NCI-H2196 treated with DMSO at 0.1 percent for 48 hours (cell line): ENCODE results near the gene MTA2.
"Not testable (repeated sequence)": the region's sequence is repeated elsewhere in the genome, so short reads cannot be mapped to it uniquely, and the experiment has no call there.

ENCODE experiments used
- DNase-seq: peaks from one replicate; lab custom pipeline; 2025; ENCODE audit not compliant: unreplicated experiment; lab: John Stamatoyannopoulos, UW

Gene MTA2

DNA sequence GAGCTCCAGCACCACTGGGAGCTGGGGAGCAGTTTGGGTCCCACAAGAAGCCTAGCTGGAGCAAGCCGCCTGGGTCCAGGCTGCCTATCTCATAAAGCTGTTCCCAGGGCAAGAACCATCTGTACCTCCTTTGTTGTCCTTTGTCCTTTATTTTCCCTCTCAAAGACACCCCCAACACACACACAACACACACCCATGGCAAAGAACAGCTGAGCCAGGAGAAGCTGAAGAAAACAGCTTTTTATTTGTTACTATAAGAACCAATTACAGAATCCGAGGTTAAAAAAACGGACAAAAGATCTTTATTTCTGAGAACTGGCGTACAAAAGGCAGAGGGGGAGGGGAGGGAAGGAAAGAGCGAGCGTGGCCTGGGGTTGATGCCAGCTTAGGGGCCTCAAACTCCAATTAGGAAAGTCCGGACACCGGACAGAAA lies 8.7 kb downstream of the MTA2 start:
- DNase-seq, result no peak

- DNase-seq, result no peak
Measured at GRCh38 chr11:62592146-62592815, 9.4 kb downstream of the MTA2 start.

DNA sequence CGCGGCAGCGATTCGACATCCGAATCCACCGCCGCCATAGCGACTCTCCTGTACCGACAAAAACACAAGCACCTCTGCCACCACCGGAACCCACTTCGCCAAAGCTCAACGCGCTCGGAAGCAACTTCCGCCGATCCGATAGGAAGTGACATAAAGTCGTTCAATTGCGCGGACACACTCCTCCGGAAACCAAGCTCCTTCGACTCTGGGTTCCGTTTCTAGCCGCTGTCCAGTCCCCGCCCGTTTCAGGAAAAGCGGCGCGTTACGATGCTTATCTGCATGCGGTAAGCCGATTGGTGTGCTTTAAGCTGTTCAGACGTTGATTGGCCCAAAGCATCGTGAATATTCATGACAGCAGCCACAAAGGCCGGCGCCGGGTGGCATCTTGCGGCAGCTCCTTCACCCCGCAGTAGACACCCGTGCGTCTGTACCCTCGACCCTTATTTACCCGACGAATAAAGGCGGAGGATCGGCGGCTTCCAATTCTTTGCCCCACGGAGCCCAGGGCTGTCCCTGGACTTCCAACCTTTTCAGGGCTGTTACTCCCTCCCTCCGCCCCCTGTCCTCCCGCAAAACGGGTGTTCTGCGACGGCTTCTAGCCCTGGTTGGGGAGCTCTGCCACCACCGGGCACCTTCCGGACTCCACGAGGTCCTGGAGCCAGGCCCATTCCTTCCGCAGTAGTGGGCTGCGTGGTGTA lies 10.1 kb downstream of the MTA2 start, which contains the start of gene TUT1:
TSS of gene TUT1 (minus strand) at position 76 of the 698 bp plus-strand sequence. CDS start at position 38, 38 bp downstream.
- peak; percentile 97 for DNase-seq

- DNase-seq, result no peak
Measured at GRCh38 chr11:62588966-62589637, 12.6 kb downstream of the MTA2 start.

DNA sequence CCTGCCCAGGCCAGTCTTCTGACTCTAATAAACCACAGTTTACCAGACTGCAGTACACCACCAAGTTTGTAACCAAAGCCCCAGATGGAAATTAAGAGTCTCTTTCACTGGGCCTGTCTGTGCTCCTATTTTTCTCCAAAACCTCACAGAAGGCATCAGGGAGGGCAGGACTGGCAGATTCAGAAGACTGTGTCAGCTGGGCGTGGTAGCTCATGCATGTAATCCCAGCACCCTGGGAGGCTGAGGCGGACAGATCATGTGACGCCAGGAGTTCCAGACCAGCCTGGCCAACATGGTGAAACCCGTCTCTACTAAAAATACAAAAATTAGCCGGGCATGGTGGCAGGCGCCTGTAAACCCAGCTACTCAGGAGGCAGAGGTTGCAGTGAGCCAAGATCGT lies 16.3 kb downstream of the MTA2 start:
- DNase-seq, result not testable (repeated sequence)

- not testable (repeated sequence) for DNase-seq
Measured at GRCh38 chr11:62581735-62582134, 19.9 kb downstream of the MTA2 start.

DNA sequence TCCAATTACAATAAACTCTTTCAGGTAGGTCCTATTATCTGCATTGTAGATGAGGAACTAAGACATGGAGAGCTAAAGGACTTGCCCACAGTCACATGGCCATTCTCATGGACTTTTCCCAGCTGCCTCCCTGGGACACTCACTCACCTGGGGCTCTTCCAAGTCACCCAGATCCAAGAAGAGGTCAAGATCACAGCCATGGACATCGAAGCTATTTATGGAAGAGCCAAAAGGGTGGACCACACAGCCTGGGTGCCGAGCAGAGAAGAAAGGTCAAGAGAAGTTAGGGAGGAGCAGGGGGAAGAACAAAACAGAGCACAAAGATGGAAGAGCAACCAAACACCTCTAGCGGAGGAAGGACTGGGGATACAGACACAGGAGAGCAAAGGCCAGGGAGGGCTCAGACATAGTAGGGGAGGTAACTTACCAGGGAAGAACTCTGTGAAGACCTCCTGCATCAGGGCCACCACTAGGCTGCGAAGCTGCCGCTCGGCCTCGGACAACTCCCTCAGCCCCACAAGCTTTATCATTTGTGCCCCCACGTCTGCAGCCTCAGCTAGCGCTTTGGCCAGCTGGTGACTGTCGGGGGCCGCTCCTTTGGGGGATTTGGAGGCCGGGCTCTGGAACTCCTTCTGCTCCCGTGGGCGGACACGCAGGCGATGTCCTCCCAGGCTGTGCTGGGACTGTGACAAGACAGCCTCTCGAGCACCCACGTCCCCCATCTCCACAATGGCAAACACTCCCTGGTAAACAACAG lies 20.5 kb downstream of the MTA2 start:
- no peak for DNase-seq

- no peak for DNase-seq
Measured at GRCh38 chr11:62579252-62579651, 22.4 kb downstream of the MTA2 start.

GRCh38 chr11:62578541-62578940 lies 23.1 kb downstream of the MTA2 start:
- DNase-seq, result no peak

- no peak for DNase-seq
Measured at GRCh38 chr11:62577046-62577714, 24.5 kb downstream of the MTA2 start.

DNA sequence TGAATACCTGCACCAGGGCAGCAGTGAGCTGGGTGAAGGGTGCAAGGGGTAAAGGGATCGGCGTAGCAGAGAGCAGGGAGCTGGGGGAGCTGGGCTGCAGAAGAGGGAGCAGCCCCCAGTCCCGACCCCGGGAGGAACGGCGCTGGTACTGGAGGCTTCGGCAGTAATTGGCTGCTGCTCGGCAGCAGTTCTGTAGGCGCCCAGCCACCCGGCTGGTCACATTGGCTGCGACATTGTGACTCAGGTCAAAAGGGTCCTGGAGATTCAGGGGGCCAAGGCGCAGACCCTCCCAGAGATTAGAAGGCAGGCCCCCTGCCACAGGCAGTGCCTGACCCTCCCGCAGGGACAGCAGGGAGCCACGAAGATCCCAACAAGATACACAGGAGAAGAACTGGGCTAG lies 25.8 kb downstream of the MTA2 start:
- DNase-seq, result no peak

DNA sequence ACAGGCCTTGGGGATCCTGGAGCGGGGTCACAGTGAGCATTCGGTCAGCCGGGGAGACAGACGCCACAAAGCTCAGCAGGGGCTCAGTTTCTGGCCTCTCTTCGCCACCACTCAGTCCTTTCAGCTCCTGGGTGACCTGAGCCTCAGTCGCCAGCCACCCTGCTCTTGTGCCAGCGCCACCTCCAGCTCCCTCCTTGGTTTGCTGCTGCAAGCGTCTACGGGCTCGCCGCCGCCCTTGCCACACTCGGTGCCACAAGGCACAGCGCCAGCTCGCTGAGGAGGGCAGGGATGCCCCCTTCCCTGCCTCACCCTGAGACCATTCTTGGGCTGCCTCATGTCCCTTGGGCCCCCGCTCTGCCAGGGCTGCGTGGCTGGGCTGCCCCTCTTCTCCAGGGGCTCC lies 26.5 kb downstream of the MTA2 start:
- DNase-seq, result no peak

DNA sequence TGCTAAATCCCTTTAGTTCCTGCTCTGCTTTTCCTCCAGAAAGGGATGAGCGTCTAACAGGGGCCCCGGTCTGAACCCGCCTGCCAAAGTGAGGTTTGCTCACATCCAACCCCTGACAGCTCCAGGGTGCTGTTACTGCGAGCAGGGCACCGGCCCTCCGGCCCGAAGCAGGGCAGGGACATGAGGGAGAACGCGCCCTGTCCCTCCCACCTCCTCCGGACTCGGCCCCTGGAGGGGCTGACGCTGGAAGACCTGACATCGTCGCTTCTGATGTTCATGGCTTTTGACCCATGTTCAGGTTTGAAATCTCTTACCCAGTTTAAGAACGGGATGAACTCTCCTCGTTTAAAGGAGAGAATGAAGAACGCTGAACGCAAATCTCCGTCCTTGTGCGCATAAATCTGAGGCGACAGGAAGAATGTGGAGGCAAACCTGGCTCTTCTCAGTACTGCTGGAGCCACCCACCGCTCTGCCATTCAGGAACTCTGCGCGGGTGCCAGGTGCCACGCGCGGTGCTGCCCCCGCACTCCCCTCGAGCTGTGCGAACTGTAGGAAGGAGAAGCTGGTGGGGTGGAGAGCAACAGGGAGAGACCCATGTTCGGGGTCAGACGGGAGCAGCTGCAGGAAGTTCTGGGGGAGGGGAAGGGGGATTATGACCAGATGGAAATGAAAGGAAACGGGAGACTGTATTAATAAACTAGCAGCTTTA lies 27.1 kb downstream of the MTA2 start:
- no peak for DNase-seq

- DNase-seq, result peak; percentile 99
Measured at GRCh38 chr11:62573592-62574362, 27.9 kb downstream of the MTA2 start, which contains the start of gene EEF1G. TSS of gene EEF1G (minus strand) at chr11:62573891. CDS start at chr11:62573842, 49 bp downstream.

DNA sequence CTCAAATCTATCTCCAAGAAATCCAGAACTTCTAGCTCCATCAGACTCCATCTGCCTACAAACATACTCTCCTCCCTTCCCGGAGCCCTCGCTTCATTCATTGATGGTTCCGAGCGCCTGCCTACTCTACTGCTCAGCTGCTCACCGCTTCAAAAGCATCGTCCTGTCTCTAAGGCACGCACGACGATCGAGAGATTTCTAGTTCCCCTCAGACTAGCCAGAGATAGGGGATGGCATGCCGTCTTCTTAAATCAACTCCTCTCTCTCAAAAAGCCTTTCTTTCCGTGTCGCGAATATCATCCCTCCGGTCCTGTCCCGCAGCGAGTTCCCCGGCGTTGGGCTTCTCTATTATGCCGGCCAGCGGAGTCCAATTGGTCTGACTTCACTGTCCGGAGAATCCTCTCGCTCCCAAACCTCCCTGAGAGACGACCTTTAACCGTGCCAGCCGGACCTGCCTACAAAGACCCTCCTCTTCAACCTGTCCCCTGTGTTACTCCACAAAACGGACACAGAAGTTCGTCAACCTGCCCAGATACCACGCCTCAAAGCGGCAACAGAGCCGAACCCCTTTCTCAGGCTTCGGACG lies 28.6 kb downstream of the MTA2 start:
- no peak for DNase-seq

- DNase-seq, result no peak
Measured at GRCh38 chr11:62572431-62572830, 29.2 kb downstream of the MTA2 start.

GRCh38 chr11:62571493-62571892 lies 30.2 kb downstream of the MTA2 start:
- DNase-seq, result not testable (repeated sequence)

DNA sequence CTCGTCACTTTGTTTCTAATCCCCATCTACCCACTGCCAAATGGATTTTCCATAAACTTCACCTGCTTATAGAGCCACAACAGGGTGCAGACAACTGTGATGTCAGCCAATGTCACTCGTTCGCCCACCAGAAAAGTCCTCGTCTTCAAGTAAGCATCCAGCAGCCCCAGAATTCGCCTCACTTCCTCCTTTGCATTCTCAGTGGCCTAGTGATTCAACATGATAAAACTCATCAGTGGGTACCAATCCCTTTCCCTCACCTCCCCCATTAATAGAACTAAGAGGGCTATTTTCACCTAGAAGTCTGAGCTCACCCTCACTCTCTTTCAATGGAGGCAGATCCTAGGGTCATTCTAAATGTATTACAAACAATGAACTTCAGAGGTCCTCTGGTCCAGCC lies 30.8 kb downstream of the MTA2 start:
- DNase-seq, result not testable (repeated sequence)

GRCh38 chr11:62569611-62570010 lies 32.1 kb downstream of the MTA2 start:
- DNase-seq, result no peak
